ENCODE data around the gene SLC25A10. TPM values are rescaled to one million over a fixed set of nuclear protein-coding genes. Genes with fewer than 3 reads are reported as not detected.
A peak's percentile ranks its signal among the peaks of the same experiment; 100 is the strongest.

The SLC25A10 gene
- total RNA-seq, 6 donors from 2014 or later, result 9.9 to 20.2 (median 12.7) TPM

DNA sequence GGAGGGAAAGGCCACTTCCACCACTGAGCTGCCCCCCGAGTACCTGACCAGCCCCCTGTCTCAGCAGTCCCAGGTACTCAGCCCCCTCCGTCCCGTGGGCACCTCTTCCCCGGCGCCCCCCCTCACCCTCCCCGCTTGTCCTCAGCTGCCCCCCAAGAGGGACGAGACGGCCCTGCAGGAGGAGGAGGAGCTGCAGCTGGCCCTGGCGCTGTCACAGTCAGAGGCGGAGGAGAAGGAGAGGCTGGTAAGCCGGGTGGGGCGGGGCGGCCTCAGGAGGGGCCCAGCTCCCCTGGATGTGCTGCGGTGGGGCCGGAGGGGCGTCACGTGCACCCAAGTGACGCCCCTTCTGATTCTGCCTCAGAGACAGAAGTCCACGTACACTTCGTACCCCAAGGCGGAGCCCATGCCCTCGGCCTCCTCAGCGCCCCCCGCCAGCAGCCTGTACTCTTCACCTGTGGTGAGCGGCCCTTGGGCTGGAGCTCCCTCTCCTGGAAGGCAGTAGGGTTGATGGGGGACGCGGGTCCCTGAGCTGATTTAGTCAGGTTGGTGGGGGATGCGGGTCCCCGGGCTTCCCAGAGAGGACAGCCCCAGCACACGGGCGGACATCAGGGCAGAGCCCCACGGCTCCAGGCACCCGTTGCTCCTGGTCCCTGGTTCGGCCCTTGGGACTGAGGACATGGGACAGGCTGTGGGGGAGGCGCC lies 18.4 kb upstream of the SLC25A10 start:
- TF ChIP-seq, protein P1, sequence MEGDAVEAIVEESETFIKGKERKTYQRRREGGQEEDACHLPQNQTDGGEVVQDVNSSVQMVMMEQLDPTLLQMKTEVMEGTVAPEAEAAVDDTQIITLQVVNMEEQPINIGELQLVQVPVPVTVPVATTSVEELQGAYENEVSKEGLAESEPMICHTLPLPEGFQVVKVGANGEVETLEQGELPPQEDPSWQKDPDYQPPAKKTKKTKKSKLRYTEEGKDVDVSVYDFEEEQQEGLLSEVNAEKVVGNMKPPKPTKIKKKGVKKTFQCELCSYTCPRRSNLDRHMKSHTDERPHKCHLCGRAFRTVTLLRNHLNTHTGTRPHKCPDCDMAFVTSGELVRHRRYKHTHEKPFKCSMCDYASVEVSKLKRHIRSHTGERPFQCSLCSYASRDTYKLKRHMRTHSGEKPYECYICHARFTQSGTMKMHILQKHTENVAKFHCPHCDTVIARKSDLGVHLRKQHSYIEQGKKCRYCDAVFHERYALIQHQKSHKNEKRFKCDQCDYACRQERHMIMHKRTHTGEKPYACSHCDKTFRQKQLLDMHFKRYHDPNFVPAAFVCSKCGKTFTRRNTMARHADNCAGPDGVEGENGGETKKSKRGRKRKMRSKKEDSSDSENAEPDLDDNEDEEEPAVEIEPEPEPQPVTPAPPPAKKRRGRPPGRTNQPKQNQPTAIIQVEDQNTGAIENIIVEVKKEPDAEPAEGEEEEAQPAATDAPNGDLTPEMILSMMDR (IDR thresholded peaks at IDR 0.05), result no peak
- TF ChIP-seq POLR2AphosphoS5 (IDR thresholded peaks at IDR 0.05) (no peak), EP300 (IDR thresholded peaks at IDR 0.05) (no peak), POLR2A (IDR thresholded peaks at IDR 0.05) (no peak)
- Histone ChIP-seq H3K4me1 (no peaks in the 10 kb centered on the region), H3K4me3 (no peak overlapping the region), H3K36me3 (peaks cover 47 to 100% (median 99%) of the 10 kb centered on the region in 4 donors), H3K27ac (no peak overlapping the region), H3K9me3 (no peaks in the 10 kb centered on the region), H3K27me3 (no peaks in the 10 kb centered on the region)
- no peak for ATAC-seq (ENCODE audit: low FRiP score in 2 of 2)
- peak in 1 of 2 donors; percentile 80 for DNase-seq
- WGBS, 2 donors, result 89% methylated on average over 35 of the region's 35 CpGs; no CpG with 5 or more reads in 1 of the 2 donors

DNA sequence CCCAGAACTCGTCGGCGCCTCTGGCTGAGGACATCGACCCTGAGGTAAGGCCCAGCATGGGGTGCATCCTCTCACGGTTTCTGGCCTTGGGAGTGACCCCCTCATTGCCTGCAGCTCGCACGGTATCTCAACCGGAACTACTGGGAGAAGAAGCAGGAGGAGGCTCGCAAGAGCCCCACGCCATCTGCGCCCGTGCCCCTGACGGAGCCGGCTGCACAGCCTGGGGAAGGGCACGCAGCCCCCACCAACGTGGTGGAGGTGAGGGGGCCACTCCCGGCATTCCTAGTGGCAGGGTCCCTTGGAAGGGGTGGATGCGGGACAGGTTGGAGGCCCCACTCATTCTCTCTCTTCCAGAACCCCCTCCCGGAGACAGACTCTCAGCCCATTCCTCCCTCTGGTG lies 17.3 kb upstream of the SLC25A10 start:
- Histone ChIP-seq H3K9me3 (no peaks in the 10 kb centered on the region), H3K27me3 (no peaks in the 10 kb centered on the region), H3K4me1 (no peaks in the 10 kb centered on the region), H3K36me3 (peaks cover 43 to 100% (median 94%) of the 10 kb centered on the region in 4 donors), H3K27ac (no peak overlapping the region), H3K4me3 (no peak overlapping the region)
- DNase-seq, result no peak
- no peak for ATAC-seq (ENCODE audit: low FRiP score in 2 of 2)
- TF ChIP-seq EP300 (IDR thresholded peaks at IDR 0.05), result no peak
- TF ChIP-seq, protein P1 (IDR thresholded peaks at IDR 0.05), result no peak
- no peak for TF ChIP-seq POLR2AphosphoS5 (IDR thresholded peaks at IDR 0.05)
- no peak for TF ChIP-seq POLR2A (IDR thresholded peaks at IDR 0.05)
- 96 to 97% methylated on average over 14 to 19 of the region's 19 CpGs for WGBS, 2 donors

DNA sequence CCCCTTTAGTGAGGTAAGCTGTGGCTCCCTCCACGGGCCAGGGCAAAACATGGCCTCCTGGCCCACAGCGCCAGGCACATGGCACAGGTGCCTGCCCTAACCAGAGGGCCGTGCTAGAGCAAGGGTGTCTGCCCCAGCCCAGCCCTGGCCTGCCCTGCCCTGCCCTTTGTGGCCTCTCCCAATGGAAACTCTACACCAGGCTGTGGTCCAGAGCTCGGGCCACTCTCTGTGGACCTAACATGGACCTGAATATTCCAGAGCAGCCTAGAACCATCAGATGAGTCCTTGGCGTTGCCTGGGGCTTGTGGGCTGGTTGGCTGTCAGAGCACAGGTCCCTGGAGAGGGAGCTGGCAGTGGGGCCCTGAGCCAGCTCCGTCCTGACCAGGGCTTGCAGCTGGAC lies 16.9 kb upstream of the SLC25A10 start:
- no peak for DNase-seq
- TF ChIP-seq POLR2AphosphoS5 (IDR thresholded peaks at IDR 0.05), result no peak
- TF ChIP-seq, protein P1 (IDR thresholded peaks at IDR 0.05), result no peak
- no peak for TF ChIP-seq POLR2A (IDR thresholded peaks at IDR 0.05)
- no peak for TF ChIP-seq EP300 (IDR thresholded peaks at IDR 0.05)
- peaks cover 43 to 99% (median 92%) of the 10 kb centered on the region in 4 donors for H3K36me3 ChIP-seq
- no peak overlapping the region for H3K4me3 ChIP-seq
- 98% methylated on average over 6 of the region's 6 CpGs; no CpG with 5 or more reads in 1 of the 2 donors for WGBS, 2 donors
- no peaks in the 10 kb centered on the region for H3K27me3 ChIP-seq
- no peak for ATAC-seq (ENCODE audit: low FRiP score in 2 of 2)
- H3K27ac ChIP-seq, result no peak overlapping the region
- H3K9me3 ChIP-seq, result no peaks in the 10 kb centered on the region
- no peaks in the 10 kb centered on the region for H3K4me1 ChIP-seq

DNA sequence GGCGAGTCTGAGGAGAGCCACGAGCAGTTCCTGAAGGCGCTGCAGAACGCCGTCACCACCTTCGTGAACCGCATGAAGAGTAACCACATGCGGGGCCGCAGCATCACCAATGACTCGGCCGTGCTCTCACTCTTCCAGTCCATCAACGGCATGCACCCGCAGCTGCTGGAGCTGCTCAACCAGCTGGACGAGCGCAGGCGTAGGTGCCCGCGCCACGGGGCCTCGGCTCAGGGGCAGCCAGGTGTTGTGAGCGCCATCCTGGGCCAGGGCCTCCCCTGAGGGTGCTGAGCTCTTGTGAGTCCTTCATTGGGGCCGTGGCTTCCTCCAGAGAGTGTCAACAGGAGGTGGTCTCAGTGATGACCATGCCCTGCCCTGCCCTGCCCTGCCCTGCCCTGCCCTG lies 16.3 kb upstream of the SLC25A10 start:
- 88 to 90% methylated on average over 13 to 22 of the region's 22 CpGs for WGBS, 2 donors
- Histone ChIP-seq H3K9me3 (no peaks in the 10 kb centered on the region), H3K27ac (no peak overlapping the region), H3K4me3 (no peak overlapping the region), H3K36me3 (peaks cover 43 to 99% (median 92%) of the 10 kb centered on the region in 4 donors), H3K4me1 (peaks cover under 1 to 3% (median 2%) of the 10 kb centered on the region in 4 donors), H3K27me3 (no peaks in the 10 kb centered on the region)
- no peak for TF ChIP-seq POLR2A (IDR thresholded peaks at IDR 0.05)
- DNase-seq (peak in 1 of 2 donors; percentile 77), ATAC-seq (ENCODE audit: low FRiP score in 2 of 2) (no peak)

DNA sequence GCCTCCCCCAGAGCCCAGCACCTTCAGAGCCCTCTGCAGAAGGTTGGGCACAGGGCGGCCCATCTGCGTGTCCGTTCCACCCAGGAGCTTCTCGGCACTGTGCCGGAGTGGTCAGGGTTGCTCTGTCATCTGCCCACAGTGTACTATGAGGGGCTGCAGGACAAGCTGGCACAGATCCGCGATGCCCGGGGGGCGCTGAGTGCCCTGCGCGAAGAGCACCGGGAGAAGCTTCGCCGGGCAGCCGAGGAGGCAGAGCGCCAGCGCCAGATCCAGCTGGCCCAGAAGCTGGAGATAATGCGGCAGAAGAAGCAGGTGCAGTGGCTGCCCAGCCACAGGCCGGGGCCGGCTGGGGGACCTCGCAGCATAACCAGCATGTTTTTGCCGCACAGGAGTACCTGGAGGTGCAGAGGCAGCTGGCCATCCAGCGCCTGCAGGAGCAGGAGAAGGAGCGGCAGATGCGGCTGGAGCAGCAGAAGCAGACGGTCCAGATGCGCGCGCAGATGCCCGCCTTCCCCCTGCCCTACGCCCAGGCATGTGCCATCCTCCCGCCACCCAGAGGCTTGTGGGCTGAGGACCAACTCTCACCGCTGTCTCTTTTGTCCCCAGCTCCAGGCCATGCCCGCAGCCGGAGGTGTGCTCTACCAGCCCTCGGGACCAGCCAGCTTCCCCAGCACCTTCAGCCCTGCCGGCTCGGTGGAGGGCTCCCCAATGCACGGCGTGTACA lies 15.7 kb upstream of the SLC25A10 start:
- DNase-seq, result peak in 1 of 2 donors; percentile 76
- H3K27me3 ChIP-seq, result no peaks in the 10 kb centered on the region
- H3K4me3 ChIP-seq, result no peak overlapping the region
- H3K36me3 ChIP-seq, result peaks cover 44 to 99% (median 92%) of the 10 kb centered on the region in 4 donors
- no peak for ATAC-seq (ENCODE audit: low FRiP score in 2 of 2)
- peaks cover 7 to 9% (median 8%) of the 10 kb centered on the region in 4 donors for H3K4me1 ChIP-seq
- WGBS, 2 donors, result 96% methylated on average over 15 to 40 of the region's 40 CpGs
- H3K9me3 ChIP-seq, result no peaks in the 10 kb centered on the region
- no peak for TF ChIP-seq POLR2AphosphoS5 (IDR thresholded peaks at IDR 0.05)
- no peak for TF ChIP-seq POLR2A (IDR thresholded peaks at IDR 0.05)
- TF ChIP-seq, protein P1 (IDR thresholded peaks at IDR 0.05), result no peak
- no peak for TF ChIP-seq EP300 (IDR thresholded peaks at IDR 0.05)
- no peak overlapping the region for H3K27ac ChIP-seq

Measured in upper lobe of left lung (tissue), 6 donors.